ENCODE measurements around the gene SMARCAL1. TPM values are rescaled to one million over a fixed set of nuclear protein-coding genes. Genes with fewer than 3 reads are reported as not detected.

Gene SMARCAL1
- total and polyA plus RNA-seq, 9 of the 15 experiments (the other 6 are each of a cell fraction or from before 2014, with no cell fraction given) = 8.2 to 27.9 (median 12.4) TPM

DNA sequence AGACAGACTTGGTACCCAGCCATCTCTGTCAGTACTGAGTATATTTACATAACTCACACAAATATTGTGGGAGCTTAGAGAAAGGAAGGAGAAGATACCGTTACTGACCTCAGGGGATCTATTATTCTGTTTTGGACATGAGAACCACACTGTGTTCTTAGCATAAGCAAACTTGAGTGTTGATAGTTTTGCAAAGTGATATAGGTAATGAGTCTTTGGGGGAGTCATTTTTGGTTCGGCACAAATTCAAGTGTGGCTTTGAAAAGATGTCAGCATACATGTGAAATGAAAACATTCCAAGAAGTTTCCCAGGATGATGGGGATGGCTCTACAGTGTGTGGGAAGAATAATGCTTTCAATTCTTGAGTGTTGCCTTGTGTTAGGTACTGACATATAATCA is 24.1 kb downstream of the SMARCAL1 start (continued):
- TF ChIP-seq HIVEP1 (CRISPR knock-in tag; IDR thresholded peaks at IDR 0.05) = no peak
- no peak for TF ChIP-seq HNRNPL (IDR thresholded peaks at IDR 0.05; ENCODE audit: low read depth, low read length)
- TF ChIP-seq ZHX1 (conservative IDR thresholded peaks at IDR 0.05; ENCODE audit: low read length) = no peak
- no peak for TF ChIP-seq ZNF316 (IDR thresholded peaks at IDR 0.05)
- TF ChIP-seq E2F4 (CRISPR knock-in tag; IDR thresholded peaks at IDR 0.05; ENCODE audit: low read depth) = no peak
- TF ChIP-seq, protein P1, sequence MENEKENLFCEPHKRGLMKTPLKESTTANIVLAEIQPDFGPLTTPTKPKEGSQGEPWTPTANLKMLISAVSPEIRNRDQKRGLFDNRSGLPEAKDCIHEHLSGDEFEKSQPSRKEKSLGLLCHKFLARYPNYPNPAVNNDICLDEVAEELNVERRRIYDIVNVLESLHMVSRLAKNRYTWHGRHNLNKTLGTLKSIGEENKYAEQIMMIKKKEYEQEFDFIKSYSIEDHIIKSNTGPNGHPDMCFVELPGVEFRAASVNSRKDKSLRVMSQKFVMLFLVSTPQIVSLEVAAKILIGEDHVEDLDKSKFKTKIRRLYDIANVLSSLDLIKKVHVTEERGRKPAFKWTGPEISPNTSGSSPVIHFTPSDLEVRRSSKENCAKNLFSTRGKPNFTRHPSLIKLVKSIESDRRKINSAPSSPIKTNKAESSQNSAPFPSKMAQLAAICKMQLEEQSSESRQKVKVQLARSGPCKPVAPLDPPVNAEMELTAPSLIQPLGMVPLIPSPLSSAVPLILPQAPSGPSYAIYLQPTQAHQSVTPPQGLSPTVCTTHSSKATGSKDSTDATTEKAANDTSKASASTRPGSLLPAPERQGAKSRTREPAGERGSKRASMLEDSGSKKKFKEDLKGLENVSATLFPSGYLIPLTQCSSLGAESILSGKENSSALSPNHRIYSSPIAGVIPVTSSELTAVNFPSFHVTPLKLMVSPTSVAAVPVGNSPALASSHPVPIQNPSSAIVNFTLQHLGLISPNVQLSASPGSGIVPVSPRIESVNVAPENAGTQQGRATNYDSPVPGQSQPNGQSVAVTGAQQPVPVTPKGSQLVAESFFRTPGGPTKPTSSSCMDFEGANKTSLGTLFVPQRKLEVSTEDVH (IDR thresholded peaks at IDR 0.05; ENCODE audit: low read depth, partially characterized antibody) = no peak
- TF ChIP-seq MCM7 (IDR thresholded peaks at IDR 0.05) = no peak

All from K562 (cell line).